ENCODE measurements around the gene KRT16. TPM values are rescaled to one million over a fixed set of nuclear protein-coding genes. Genes with fewer than 3 reads are reported as not detected.
"Not testable (repeated sequence)": the region's sequence is repeated elsewhere in the genome, so short reads cannot be mapped to it uniquely, and the experiment has no call there.

Gene KRT16
- total RNA-seq, 1 experiment from 2014 or later, result not detected

DNA sequence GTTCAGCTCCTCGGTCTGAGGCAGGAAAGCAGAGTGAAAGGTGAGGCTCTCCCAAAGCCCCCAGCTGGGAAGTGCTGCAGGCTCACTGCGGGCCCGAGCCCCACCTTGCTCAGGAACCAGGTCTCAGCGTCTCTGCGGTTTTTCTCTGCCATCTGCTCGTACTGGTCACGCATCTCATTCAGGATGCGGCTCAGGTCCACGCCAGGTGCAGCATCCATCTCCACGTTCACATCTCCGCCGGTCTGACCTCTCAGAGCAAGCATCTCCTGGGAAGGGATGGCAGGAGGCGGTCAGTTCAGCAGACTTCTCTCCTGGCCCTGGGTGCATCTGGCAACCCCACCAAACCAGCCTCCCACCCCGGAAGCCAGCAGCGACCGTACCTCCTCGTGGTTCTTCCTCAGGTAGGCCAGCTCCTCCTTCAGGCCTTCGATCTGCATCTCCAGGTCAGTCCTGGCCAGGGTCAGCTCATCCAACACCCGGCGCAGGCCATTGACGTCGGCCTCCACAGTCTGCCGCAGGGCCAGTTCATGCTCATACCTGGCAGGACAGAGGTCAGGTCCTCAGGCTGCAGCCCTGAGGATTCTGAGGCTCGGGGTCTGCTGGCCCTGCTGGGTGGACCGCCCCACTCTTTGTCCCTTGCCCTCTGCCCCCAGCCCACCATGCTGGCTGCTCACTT lies 1.5 kb downstream of the KRT16 start:
- H3K36me3 ChIP-seq (ENCODE audit: insufficient read depth, low read length, poor library complexity, severe bottlenecking), result no peaks in the 10 kb centered on the region
- no peaks in the 10 kb centered on the region for H3K9me3 ChIP-seq (ENCODE audit: low read depth, low read length, poor library complexity, severe bottlenecking)
- DNase-seq (ENCODE audit: low spot score), result no peak
- CTCF ChIA-PET, result no interaction called here
- H3K27me3 ChIP-seq (replicated peaks; ENCODE audit: insufficient read depth, low read depth, low read length, poor library complexity), result no peaks in the 10 kb centered on the region
- H3K4me3 ChIP-seq (ENCODE audit: low read depth, low read length, poor library complexity, severe bottlenecking), result no peak overlapping the region
- intact Hi-C loops (cut with micrococcal nuclease; ENCODE audit: unreplicated experiment), result no loop called here
- H3K27ac ChIP-seq (ENCODE audit: low read depth, low read length, poor library complexity, severe bottlenecking), result no peak overlapping the region
- POLR2A ChIA-PET (ENCODE audit: low non-redundant PET), result no interaction called here
- no peak for TF ChIP-seq EZH2 (IDR thresholded peaks at IDR 0.05; ENCODE audit: borderline replicate concordance, low read depth, low read length, poor library complexity, severe bottlenecking)
- TF ChIP-seq CTCF (conservative IDR thresholded peaks at IDR 0.05; ENCODE audit: low read depth, low read length), result no peak
- H3K4me1 ChIP-seq (ENCODE audit: insufficient read depth, low read length, poor library complexity, severe bottlenecking), result no peaks in the 10 kb centered on the region
- no TSS peak for BruUV-seq (replicated peaks)

DNA sequence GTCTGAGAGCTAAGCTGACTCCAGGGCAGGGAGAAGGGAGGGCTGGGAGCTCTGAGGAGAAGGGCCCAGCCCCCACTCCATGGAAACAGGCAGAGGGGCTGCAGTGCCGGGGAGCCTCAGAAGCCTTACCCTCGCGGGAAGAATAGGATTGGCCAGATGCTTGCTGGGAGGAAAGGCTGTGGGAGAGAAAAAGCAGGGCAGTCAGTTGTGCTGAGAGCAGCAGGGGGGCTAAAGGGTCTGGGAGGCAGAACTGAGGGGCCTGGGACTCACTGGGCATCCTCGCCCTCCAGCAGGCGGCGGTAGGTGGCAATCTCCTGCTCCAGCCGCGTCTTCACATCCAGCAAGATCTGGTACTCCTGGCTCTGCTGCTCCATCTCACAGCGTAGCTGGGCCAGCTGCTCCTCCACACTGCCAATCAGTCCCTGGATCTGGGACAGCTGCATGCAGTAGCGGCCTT lies 2.5 kb downstream of the KRT16 start:
- H3K36me3 ChIP-seq (ENCODE audit: insufficient read depth, low read length, poor library complexity, severe bottlenecking); DNase-seq (ENCODE audit: low spot score); H3K27me3 ChIP-seq (replicated peaks; ENCODE audit: insufficient read depth, low read depth, low read length, poor library complexity); H3K4me3 ChIP-seq (ENCODE audit: low read depth, low read length, poor library complexity, severe bottlenecking); BruUV-seq (replicated peaks); H3K9me3 ChIP-seq (ENCODE audit: low read depth, low read length, poor library complexity, severe bottlenecking); intact Hi-C loops (cut with micrococcal nuclease; ENCODE audit: unreplicated experiment); H3K27ac ChIP-seq (ENCODE audit: low read depth, low read length, poor library complexity, severe bottlenecking); POLR2A ChIA-PET (ENCODE audit: low non-redundant PET); H3K4me1 ChIP-seq (ENCODE audit: insufficient read depth, low read length, poor library complexity, severe bottlenecking): not testable (repeated sequence)
- CTCF ChIA-PET, result interaction anchor here (0.7 kb wide), 1 partner anchor 64 kb away, joined by 3 read pairs; no protein-coding TSS in a partner anchor

DNA sequence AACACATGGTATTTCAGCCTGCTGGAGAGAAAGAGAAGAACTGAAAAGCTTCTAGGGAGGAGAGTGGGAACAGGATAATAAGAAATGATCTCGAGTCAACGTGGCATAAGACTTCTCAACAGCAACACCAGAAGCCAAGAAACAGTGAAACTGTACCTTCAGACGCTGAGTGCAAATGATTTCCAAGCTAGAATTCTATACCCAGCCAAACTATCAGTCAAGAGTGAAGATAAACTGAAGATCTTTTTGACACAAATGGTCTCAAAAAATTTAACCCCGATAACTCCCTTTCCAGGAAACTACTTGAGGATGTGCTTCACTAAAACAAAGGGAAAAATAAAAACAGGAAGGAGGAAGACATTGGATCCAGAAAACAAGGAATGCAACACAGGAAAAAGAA lies 5.6 kb downstream of the KRT16 start:
- POLR2A ChIA-PET (ENCODE audit: low non-redundant PET); H3K9me3 ChIP-seq (ENCODE audit: low read depth, low read length, poor library complexity, severe bottlenecking); H3K27ac ChIP-seq (ENCODE audit: low read depth, low read length, poor library complexity, severe bottlenecking); CTCF ChIA-PET; H3K36me3 ChIP-seq (ENCODE audit: insufficient read depth, low read length, poor library complexity, severe bottlenecking); H3K27me3 ChIP-seq (replicated peaks; ENCODE audit: insufficient read depth, low read depth, low read length, poor library complexity); H3K4me3 ChIP-seq (ENCODE audit: low read depth, low read length, poor library complexity, severe bottlenecking); BruUV-seq (replicated peaks); H3K4me1 ChIP-seq (ENCODE audit: insufficient read depth, low read length, poor library complexity, severe bottlenecking); intact Hi-C loops (cut with micrococcal nuclease; ENCODE audit: unreplicated experiment); DNase-seq (ENCODE audit: low spot score): not testable (repeated sequence)

DNA sequence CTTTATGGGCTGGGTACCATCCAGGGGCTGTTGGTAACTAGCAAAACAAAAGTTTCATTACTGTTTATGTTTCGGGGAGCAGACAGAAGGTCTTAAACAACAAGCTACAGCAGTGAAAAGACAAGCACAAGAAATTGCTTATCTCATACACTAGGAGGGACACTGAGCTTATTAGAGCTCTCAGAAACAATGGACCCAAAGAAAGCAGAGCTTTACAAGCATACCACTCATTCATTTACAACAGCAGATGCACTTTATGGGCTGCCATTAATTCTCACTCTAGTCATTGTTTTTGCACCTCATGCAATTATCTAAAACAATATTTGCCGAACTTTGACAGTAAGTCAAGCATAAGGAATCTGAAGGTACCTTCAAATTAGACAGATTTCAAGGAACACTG lies 10.0 kb downstream of the KRT16 start:
- CTCF ChIA-PET, result no interaction called here
- BruUV-seq (replicated peaks), result no TSS peak
- Histone ChIP-seq H3K4me1 (ENCODE audit: insufficient read depth, low read length, poor library complexity, severe bottlenecking) (no peaks in the 10 kb centered on the region), H3K9me3 (ENCODE audit: low read depth, low read length, poor library complexity, severe bottlenecking) (no peaks in the 10 kb centered on the region), H3K4me3 (ENCODE audit: low read depth, low read length, poor library complexity, severe bottlenecking) (no peak overlapping the region), H3K27ac (ENCODE audit: low read depth, low read length, poor library complexity, severe bottlenecking) (no peak overlapping the region), H3K27me3 (replicated peaks; ENCODE audit: insufficient read depth, low read depth, low read length, poor library complexity) (no peaks in the 10 kb centered on the region), H3K36me3 (ENCODE audit: insufficient read depth, low read length, poor library complexity, severe bottlenecking) (no peaks in the 10 kb centered on the region)
- intact Hi-C loops (cut with micrococcal nuclease; ENCODE audit: unreplicated experiment), result no loop called here
- TF ChIP-seq CTCF (conservative IDR thresholded peaks at IDR 0.05; ENCODE audit: low read depth, low read length) (no peak), EZH2 (IDR thresholded peaks at IDR 0.05; ENCODE audit: borderline replicate concordance, low read depth, low read length, poor library complexity, severe bottlenecking) (no peak)
- no peak for DNase-seq (ENCODE audit: low spot score)
- POLR2A ChIA-PET (ENCODE audit: low non-redundant PET), result no interaction called here
